Stimulated activated CD8-positive, alpha-beta memory T cell treated with anti-CD3 and anti-CD28 coated beads, Interleukin-2, amount 100 ng/mL, for 1 hour (primary cell): ENCODE results near the gene CTAGE8.
"Not testable (repeated sequence)": the region's sequence is repeated elsewhere in the genome, so short reads cannot be mapped to it uniquely, and the experiment has no call there.

Experiments used
- DNase-seq, 2 donors: peaks; one replicate each; pipeline ENCODE4 v3.0.0-alpha.2; 2020; ENCODE audit warnings: low read depth in 2 of 2

The CTAGE8 gene

DNA sequence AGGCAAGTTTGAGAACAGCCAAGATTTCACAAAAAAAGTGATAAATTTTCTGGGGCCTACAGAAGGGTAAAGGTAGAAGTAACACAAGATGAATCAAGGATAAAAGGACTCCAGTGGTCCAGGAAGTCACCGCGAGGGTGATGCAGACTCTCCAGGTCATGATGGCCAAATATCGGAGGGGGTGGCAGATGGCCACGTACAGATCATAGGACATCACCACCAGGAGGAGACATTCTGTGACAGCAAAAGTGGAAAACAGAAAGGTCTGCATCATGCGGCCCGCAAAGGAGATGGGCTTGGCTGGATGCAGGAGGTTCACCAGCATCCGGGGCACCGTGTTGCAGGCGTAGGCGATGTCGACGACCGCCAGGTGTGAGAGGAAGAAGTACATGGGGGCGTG, 10.0 kb downstream of the CTAGE8 start:
- DNase-seq, result not testable (repeated sequence)

DNA sequence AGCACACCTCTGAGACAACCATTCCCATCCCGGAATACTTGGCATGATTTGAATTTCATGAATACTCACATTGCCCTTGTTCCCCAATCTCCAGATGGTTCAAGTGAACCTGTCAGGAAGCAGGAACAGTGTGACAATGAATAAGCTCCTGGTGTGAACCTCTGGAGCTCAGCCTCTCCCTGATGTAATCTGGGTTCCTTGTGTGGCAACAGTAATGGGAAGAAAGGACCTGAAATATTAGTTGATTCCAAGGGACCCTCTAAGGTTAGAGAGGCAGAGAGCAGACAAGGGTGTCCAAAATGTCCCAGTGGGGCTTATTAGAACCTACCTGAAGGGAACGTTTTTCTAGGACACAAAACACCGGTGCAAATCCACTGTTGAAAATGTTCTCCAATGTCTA, 13.0 kb downstream of the CTAGE8 start:
- DNase-seq, result no peak

GRCh38 chr7:144255471-144255897, 13.6 kb downstream of the CTAGE8 start:
- no peak for DNase-seq

GRCh38 chr7:144252307-144252706, 16.8 kb downstream of the CTAGE8 start:
- DNase-seq, result not testable (repeated sequence)

- DNase-seq, result not testable (repeated sequence)
Measured at GRCh38 chr7:144247674-144248330, 21.3 kb downstream of the CTAGE8 start.

GRCh38 chr7:144246967-144247366, 22.1 kb downstream of the CTAGE8 start:
- not testable (repeated sequence) for DNase-seq

DNA sequence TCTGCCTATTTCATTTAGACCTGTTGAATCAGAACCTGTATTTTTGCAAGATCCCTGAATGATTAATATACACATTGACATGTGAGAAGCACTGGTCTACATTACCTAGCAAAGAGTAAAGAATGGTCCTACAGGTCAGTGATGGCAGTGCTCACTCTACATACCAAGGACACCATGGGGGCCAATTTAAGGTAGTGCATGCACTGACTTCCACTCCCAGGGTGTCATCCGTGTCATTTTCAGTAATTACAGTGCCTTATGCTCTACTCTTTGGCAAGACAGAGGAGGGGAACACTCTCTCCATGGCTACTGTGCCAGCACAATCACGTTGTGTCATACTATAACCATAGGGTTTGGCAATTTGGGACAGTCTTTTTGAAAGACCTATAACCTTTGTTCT, 23.7 kb downstream of the CTAGE8 start:
- DNase-seq, result not testable (repeated sequence)

GRCh38 chr7:144239365-144239764, 29.7 kb downstream of the CTAGE8 start, which contains the start of gene OR2A42:
Gene OR2A42 (minus strand): TSS chr7:144239605. CDS start chr7:144232843, 6,762 bp downstream.
- DNase-seq, result not testable (repeated sequence)

- DNase-seq, result not testable (repeated sequence)
Measured at GRCh38 chr7:144238530-144239082, 30.5 kb downstream of the CTAGE8 start.

DNA sequence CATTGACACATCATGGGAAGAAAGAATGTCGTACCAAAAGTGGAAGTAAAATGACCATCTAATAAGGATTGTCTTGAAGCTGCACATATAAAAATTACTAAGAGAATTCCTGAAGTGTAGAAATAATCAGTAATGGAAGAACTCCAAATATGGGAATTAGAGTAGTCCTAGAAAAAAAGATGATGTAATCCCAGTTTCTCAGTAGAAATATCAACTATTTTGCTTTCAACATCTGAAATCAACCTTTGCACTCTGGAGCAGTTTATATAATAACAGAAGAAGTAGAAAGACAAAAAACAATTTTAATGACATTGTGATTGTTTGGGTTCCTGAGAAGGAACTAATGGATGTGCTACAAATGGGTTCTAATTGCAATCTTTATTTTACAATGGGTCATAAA, 36.0 kb downstream of the CTAGE8 start:
- DNase-seq, result not testable (repeated sequence)

DNA sequence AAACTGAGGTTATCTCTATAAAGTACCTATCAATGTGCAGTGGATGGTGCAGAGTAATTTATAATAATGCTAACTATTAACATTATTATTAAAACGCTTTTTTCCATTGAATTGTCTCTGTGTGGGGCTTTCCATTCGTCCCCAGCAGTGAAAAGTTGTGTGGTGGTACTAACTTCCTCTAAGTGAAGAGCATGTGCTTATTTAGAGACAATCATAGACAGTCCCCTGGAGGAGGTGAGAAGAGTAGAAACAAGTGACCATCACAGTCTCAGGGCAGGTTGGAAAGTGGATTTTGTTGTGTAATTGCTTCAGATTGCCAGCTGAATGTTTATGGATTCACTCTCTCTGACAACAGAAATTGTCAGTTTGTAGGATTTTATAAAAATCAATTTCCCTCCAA, 38.1 kb downstream of the CTAGE8 start:
- DNase-seq, result not testable (repeated sequence)

GRCh38 chr7:144228810-144229209, 40.3 kb downstream of the CTAGE8 start:
- not testable (repeated sequence) for DNase-seq

DNA sequence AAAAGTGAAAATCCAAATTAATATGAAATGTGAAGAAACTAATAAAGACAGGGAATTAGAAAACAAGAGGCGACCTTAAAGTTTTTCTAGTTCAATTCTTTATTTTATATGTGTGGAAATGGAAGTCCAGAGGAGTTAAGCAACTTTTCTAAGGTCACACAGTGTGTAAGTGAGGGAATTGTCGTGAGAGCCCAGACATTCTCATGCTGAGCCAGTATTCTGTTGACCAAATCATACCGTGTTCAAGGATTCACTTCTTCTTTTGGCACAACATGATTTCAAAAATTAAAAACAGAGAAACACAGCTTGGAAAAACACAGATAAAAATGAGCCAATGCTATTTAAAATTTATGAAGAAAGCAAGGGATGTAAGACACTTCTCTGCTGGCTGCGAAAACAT, 42.2 kb downstream of the CTAGE8 start:
- not testable (repeated sequence) for DNase-seq

DNA sequence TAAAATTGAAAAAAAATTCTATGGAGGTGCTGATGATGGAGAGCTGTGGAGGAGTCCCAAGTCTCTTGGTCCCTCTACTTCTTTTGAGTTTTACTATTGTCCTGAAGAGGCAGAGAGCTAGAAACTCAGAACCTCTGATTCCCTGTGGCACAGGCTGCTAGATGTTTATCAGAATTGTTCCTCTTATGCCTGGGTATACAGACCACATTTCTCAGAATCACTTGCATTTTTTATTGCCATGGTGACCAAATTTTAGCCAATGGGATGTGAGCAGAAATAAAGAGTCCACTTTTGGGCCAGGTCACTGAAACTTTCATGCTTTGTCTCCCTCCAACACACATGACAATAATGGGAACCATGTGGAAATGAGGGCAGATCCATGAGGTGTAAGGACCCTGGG, 45.4 kb downstream of the CTAGE8 start:
- DNase-seq, result not testable (repeated sequence)

GRCh38 chr7:144220531-144220930, 48.6 kb downstream of the CTAGE8 start:
- DNase-seq, result not testable (repeated sequence)

DNA sequence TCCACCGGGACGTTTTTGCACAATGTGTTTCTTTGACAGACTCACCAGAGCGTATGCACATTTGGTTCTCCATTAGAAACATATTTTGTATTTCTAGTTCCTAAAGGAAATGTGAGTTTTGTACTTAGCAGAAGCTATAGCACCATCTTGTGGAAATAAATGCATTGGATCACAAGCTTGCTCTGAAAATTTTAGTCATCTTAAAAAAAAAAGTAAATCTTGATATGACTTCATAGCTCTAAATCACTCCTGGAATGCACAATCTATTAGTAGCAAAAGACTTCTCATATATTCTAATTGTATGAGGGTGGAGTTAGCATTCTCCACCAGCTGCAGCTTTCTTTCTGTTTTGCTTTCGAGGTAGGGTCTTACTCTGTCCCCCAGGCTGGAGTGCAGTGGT, 49.9 kb downstream of the CTAGE8 start:
- not testable (repeated sequence) for DNase-seq

DNA sequence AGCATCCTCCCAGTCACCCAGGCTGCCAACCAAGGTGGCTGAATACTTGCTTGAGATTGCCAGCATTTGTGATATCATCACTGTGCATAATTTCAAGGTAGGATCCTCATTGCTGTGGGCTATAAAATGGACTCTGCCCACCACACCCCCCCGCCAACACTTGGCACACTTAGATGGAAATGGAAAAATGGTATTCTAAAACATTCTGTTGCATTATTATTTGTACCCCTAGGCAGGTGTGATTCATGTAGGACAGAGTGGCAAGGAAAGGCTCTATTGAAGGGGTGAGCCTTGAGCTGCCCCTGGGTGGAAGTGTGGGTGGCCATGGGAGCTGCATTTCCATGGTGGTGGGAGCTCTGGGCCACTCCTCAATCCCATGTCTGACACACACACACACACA, 50.5 kb downstream of the CTAGE8 start:
- DNase-seq, result not testable (repeated sequence)

DNA sequence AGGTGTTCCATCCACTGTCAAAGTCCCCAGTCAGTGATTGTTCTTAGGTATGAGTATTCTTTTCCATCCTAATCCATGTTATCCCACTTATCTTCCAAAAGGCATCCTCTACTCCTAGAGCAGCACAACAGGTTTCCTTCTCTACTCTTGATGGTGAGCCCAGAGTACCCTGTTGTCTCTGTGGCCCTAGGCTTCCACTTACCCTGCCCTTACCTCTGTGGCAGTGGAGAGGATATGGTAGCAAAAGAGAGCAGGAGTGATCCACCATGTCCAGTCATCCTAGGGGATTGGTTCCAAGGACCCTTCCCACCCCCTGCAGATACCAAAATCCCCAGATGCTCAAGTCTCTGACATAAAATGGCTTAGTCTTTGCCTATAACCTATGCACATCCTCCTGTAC, 51.9 kb downstream of the CTAGE8 start:
- DNase-seq, result not testable (repeated sequence)
